ENCODE measurements around the gene AK1. TPM values are rescaled to one million over a fixed set of nuclear protein-coding genes. Genes with fewer than 3 reads are reported as not detected.

AK1 gene
- 10 to 100 TPM; 12.1 to 14.8 TPM for total RNA-seq

- TF ChIP-seq CTCF (IDR thresholded peaks at IDR 0.05) = no peak
- H3K27ac Mint-ChIP-seq = no peak within 1 kb of the TSS
- H3K36me3 Mint-ChIP-seq (ENCODE audit: low read depth) = peaks cover 2% of the 10 kb centered on the region
- ATAC-seq (no peak), DNase-seq (no peak)
- no peaks in the 10 kb centered on the region for H3K9me3 Mint-ChIP-seq
- ChIA-PET POLR2A (interaction anchor here (1.6 kb wide), 1 partner anchor 8 kb away, joined by 8 read pairs; no protein-coding TSS in a partner anchor), CTCF (interaction anchor here (1.2 to 1.3 kb wide), 2 partner anchors 8 to 44 kb away, joined by 3 to 5 read pairs; no protein-coding TSS in a partner anchor)
- no peak within 1 kb of the TSS for H3K4me3 Mint-ChIP-seq
- peaks cover 7% of the 10 kb centered on the region for H3K27me3 Mint-ChIP-seq
- intact Hi-C loops (cut with micrococcal nuclease) = no loop called here
- H3K4me1 Mint-ChIP-seq (ENCODE audit: low read depth) = peaks cover 5% of the 10 kb centered on the region
Measured at GRCh38 chr9:127877566-127877998, at the start of gene AK1. Gene AK1 (minus strand): TSS chr9:127877675. CDS start chr9:127874617, 3,058 bp downstream.

GRCh38 chr9:127926906-127927200, 49.4 kb upstream of the AK1 start:
- CTCF ChIA-PET = interaction anchor here (1.2 kb wide), 1 partner anchor 57 kb away, joined by 5 read pairs; no protein-coding TSS in a partner anchor
- H3K4me1 Mint-ChIP-seq (ENCODE audit: low read depth) = peaks cover 24% of the 10 kb centered on the region

GRCh38 chr9:127925959-127926905, 48.8 kb upstream of the AK1 start:
- Mint-ChIP-seq H3K4me3 (peak overlapping the region; percentile 66), H3K4me1 (ENCODE audit: low read depth) (peaks cover 22% of the 10 kb centered on the region), H3K27me3 (peaks cover 4% of the 10 kb centered on the region), H3K9me3 (no peaks in the 10 kb centered on the region), H3K36me3 (ENCODE audit: low read depth) (no peaks in the 10 kb centered on the region), H3K27ac (no peak overlapping the region)
- no peak for TF ChIP-seq CTCF (IDR thresholded peaks at IDR 0.05)
- intact Hi-C loops (cut with micrococcal nuclease) = no loop called here
- ChIA-PET CTCF (interaction anchor here (1.1 to 1.3 kb wide), 4 partner anchors 56 to 400 kb away, joined by 3 to 5 read pairs (median 4); partner anchors contain the start of gene TOR2A), POLR2A (interaction anchor here (0.6 to 1.1 kb wide), 4 partner anchors 9 to 150 kb away, joined by 3 to 5 read pairs (median 4); partner anchors contain the start of gene ST6GALNAC4)
- DNase-seq (no peak), ATAC-seq (no peak)

More at GRCh38 chr9:127926906-127927200, 49.4 kb upstream of the AK1 start:
- Mint-ChIP-seq H3K9me3 (no peaks in the 10 kb centered on the region), H3K27me3 (peaks cover 4% of the 10 kb centered on the region), H3K4me3 (peak overlapping the region; percentile 66), H3K27ac (no peak overlapping the region), H3K36me3 (ENCODE audit: low read depth) (peaks cover 2% of the 10 kb centered on the region)
- ATAC-seq (peak; percentile 10), DNase-seq (peak; percentile 58)
- no peak for TF ChIP-seq CTCF (IDR thresholded peaks at IDR 0.05)
- intact Hi-C loops (cut with micrococcal nuclease) = no loop called here
- POLR2A ChIA-PET = no interaction called here

- ATAC-seq (no peak), DNase-seq (no peak)
- peaks cover 4% of the 10 kb centered on the region for H3K27me3 Mint-ChIP-seq
- H3K36me3 Mint-ChIP-seq (ENCODE audit: low read depth) = no peaks in the 10 kb centered on the region
- ChIA-PET POLR2A (interaction anchor here (1.5 kb wide), 1 partner anchor 136 kb away, joined by 4 read pairs; no protein-coding TSS in a partner anchor), CTCF (interaction anchor here (0.8 to 1.7 kb wide), 4 partner anchors 18 to 399 kb away, joined by 3 to 5 read pairs (median 4); partner anchors contain the start of gene TOR2A)
- H3K4me3 Mint-ChIP-seq = no peak overlapping the region
- TF ChIP-seq CTCF (IDR thresholded peaks at IDR 0.05) = no peak
- peaks cover 15% of the 10 kb centered on the region for H3K4me1 Mint-ChIP-seq (ENCODE audit: low read depth)
- intact Hi-C loops (cut with micrococcal nuclease) = no loop called here
- H3K27ac Mint-ChIP-seq = no peak overlapping the region
- no peaks in the 10 kb centered on the region for H3K9me3 Mint-ChIP-seq
Measured at GRCh38 chr9:127924736-127925444, 47.4 kb upstream of the AK1 start.
